Neuron (in vitro differentiated cells): ENCODE data around the gene OSER1.
"Not testable (repeated sequence)": the region's sequence is repeated elsewhere in the genome, so short reads cannot be mapped to it uniquely, and the experiment has no call there.

Experiments used
- H2AFZ ChIP-seq: one replicate; pipeline ENCODE4 v1.6.1; 2013; ENCODE audit warnings: low read depth, mild to moderate bottlenecking, inconsistent platforms, low read length, moderate library complexity
- H3K27me3 ChIP-seq: one replicate; pipeline ENCODE4 v1.6.1; 2013; ENCODE audit warnings: low read length; ENCODE audit not compliant: insufficient read depth
- H3K36me3 ChIP-seq: one replicate; pipeline ENCODE4 v1.6.1; 2013; ENCODE audit warnings: low read length; ENCODE audit not compliant: insufficient read depth
- H3K4me1 ChIP-seq: one replicate; pipeline ENCODE4 v1.6.1; 2013; ENCODE audit warnings: low read length; ENCODE audit not compliant: insufficient read depth
- H3K4me3 ChIP-seq: 2 replicates; pipeline ENCODE4 v1.5.1; 2013; ENCODE audit warnings: mild to moderate bottlenecking, low read length, moderate library complexity
- H3K9me3 ChIP-seq: one replicate; pipeline ENCODE4 v1.6.1; 2013; ENCODE audit warnings: low read length

The OSER1 gene

DNA sequence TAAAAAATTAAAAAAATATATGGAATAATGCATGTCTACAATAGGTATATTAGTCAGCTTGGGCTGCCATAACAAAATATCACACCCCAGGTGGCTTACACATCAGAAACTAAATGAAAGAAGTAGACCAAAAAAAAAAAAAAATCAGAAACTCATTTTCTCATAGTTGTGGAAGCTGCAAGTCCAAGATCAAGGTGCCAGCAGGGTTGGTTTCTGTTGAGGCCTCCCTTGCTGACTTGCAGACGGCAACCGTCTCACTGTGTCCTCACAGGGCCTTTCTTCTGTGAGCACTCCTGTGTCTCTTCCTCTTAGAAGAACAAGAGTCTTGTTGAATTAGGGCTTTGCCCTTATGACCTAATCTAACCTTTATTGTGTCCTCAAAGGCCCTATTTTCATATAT is 25.1 kb upstream of the OSER1 start:
- H2AFZ ChIP-seq = no peak overlapping the region
- H3K9me3 ChIP-seq = peaks cover 2% of the 10 kb centered on the region
- peaks cover 12% of the 10 kb centered on the region for H3K4me1 ChIP-seq
- H3K27me3 ChIP-seq = no peaks in the 10 kb centered on the region
- no peaks in the 10 kb centered on the region for H3K36me3 ChIP-seq
- H3K4me3 ChIP-seq = no peak overlapping the region

DNA sequence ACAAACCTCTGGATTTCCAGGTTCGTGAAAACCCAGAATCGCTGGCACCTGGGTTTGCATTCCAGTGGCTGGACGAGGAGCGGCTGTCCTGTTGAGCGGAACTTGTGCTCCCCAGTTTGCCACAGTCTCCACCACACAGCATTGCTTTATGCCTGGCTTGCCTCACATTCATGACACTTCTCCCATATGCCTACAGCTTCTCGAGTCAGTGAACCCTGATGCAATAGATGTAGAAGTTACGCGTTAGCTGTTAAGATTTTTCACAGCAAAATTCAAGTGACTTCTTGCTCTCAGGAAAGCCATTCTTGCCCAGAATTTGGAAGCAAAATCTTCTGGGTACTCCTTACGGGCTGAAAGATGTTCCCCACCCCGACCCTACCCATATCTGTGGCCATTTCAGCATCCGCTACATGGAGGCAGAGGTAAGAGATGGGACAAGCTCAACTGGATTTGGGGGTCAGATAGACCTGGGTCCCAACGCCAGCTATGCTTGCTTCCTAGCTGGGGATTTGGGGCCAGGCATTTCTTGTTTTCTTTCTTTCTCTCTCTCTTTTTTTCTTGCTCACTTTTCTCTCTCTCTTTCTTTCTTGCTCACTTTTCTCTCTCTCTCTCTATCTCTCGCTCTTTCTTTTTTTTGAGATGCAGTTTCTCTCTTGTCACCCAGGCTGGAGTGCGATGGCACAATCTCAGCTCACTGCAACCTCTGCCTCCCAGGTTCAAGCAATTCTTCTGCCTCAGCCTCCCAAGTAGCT is 24.2 kb upstream of the OSER1 start:
- H2AFZ ChIP-seq = no peak overlapping the region
- peaks cover 2% of the 10 kb centered on the region for H3K9me3 ChIP-seq
- H3K27me3 ChIP-seq = no peaks in the 10 kb centered on the region
- no peak overlapping the region for H3K4me3 ChIP-seq
- H3K36me3 ChIP-seq = no peaks in the 10 kb centered on the region
- H3K4me1 ChIP-seq = peaks cover 12% of the 10 kb centered on the region

DNA sequence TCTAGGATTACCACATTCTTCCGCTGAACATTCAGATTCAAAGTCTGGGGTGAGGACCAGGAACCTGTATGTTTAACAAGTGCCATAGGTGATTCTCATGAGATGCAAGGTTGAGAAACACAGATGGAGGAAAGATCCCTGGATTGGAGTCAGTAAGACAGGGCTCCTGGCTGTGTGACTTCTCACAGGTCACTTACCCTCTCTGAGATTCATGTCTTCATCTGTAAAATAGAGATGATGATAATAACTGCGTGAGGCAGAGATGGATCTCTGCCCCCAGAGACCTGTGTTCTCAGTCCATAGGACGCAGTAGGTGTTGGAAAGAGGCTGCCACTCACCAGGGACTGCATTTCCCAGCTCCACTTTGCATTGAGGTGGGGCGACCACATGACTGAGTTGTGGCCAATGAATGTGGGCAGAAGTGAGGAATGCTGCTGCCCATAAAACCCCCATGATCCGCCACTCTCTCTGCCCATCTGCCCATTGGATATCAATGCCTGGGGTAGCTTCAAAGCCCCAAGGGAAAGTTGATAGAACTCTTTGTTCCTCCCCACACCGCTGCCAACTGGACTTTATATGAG is 23.0 kb upstream of the OSER1 start:
- no peak overlapping the region for H3K4me3 ChIP-seq
- H3K4me1 ChIP-seq = peaks cover 12% of the 10 kb centered on the region
- no peaks in the 10 kb centered on the region for H3K27me3 ChIP-seq
- no peak overlapping the region for H2AFZ ChIP-seq
- H3K9me3 ChIP-seq = no peaks in the 10 kb centered on the region
- no peaks in the 10 kb centered on the region for H3K36me3 ChIP-seq

DNA sequence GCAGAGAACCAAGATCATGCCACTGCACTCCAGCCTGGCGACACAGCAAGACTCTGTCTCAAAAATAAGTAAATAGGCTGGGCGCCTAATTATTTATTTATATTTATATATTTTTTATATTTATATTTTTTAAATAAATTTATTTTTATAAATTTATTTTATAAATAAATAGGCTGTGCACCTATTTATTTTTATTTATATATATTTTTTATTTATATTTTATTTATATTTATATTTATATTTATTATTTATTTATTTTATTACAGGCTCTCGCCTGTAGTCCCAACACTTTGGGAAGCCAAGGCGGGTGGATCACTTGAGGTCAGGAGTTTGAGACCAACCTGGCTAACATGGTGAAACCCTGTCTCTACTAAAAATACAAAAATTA is 21.9 kb upstream of the OSER1 start:
- not testable (repeated sequence) for H3K4me3 ChIP-seq, H3K27me3 ChIP-seq, H3K36me3 ChIP-seq, H2AFZ ChIP-seq, H3K9me3 ChIP-seq
- H3K4me1 ChIP-seq = peaks cover 12% of the 10 kb centered on the region

DNA sequence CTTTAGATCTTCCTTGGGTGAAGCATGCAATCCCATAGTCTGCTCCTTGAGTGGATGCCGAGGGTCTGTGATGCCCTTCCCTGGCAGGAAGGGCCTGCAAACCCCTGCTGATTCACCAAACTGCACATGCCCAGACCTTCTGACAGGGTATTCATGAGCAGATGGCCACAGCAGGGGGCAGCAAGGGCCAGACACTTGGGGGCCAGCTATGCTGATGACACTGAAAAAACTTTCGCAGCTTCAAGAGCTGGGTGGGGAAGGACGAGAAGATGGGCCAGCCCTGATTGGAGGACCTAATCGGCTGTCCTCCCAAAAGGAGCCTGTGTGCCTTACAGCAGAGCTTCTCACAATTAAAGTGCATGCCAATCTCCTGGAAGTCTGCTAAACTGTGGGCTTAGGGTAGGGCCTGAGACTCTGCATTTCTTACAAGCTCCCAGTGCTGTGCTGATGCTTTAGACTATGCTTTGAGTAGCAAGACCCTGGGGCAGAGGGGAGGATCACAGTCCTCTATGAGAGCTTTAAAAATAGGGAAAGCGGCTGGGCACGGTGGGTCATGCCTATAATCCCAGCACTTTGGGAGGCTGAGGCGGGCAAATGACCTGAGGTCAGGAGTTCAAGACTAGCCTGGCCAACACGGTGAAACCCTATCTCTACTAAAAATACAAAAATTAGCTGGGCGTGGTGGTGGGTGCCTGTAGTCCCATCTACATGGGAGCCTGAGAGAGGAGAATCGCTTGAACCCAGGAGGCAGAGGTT is 21.3 kb upstream of the OSER1 start:
- H2AFZ ChIP-seq = no peak overlapping the region
- H3K4me1 ChIP-seq = peaks cover 12% of the 10 kb centered on the region
- no peaks in the 10 kb centered on the region for H3K27me3 ChIP-seq
- H3K36me3 ChIP-seq = no peaks in the 10 kb centered on the region
- H3K4me3 ChIP-seq = no peak overlapping the region
- H3K9me3 ChIP-seq = no peaks in the 10 kb centered on the region

DNA sequence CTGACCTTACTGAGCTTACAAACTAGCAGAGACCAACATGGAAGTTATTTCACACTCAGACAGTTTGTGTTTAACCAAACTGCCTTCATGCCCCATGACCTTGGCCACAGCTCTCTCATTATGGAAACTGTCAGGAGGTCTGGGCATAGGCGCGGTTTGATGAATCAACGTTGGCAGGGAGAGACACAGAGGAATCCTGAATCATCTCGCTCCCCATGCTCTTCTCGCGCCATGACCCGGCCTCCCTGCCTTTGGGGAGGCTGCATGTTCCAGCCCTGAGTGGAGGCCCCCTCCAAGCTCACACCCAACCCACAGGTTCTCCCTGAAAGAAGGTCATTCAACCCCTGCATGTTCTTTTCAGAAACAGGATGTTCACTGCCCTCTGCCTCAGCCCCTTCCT is 20.6 kb upstream of the OSER1 start:
- Histone ChIP-seq H2AFZ (no peak overlapping the region), H3K4me1 (peaks cover 12% of the 10 kb centered on the region), H3K36me3 (no peaks in the 10 kb centered on the region), H3K9me3 (no peaks in the 10 kb centered on the region), H3K4me3 (no peak overlapping the region), H3K27me3 (no peaks in the 10 kb centered on the region)

DNA sequence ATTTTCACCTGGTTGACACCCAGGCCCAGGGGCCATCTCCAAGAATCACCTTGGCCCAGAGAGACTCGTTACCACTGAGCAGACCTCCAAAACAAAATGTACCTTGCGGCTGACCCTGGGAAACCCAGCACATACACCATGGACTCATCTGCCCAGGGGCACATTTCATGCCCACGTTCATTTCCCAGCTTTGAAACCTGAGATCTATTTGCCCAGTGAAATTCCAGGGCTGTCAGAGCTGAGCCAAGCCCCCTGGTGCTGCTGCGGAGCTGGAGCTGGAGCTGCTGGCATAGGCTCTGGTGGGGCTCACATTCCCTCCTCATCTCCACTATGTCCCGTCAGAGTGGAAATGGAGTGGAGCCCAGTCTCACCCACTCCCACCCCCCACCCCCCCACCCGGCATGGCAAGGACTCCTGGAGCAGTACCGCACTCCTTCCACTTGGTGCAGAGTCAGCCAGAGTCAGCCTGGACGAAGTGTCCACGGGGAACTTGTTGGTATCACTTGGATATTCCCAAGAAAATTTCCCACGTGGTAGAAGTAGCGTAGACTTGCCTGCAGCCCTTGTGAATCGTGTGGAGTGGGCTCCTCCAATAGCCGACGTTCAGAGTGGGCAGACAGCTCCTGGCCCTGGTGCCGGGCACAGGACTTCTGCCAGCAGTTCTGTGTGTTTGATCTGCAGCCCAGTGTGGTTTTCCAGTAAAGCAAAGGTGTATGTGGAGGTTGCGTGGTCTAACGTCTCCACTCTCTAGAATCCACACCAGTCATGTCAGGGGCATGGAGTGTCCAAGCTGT is 18.1 kb upstream of the OSER1 start:
- Histone ChIP-seq H2AFZ (no peak overlapping the region), H3K4me1 (peaks cover 12% of the 10 kb centered on the region), H3K9me3 (no peaks in the 10 kb centered on the region), H3K27me3 (no peaks in the 10 kb centered on the region), H3K4me3 (no peak overlapping the region), H3K36me3 (no peaks in the 10 kb centered on the region)

DNA sequence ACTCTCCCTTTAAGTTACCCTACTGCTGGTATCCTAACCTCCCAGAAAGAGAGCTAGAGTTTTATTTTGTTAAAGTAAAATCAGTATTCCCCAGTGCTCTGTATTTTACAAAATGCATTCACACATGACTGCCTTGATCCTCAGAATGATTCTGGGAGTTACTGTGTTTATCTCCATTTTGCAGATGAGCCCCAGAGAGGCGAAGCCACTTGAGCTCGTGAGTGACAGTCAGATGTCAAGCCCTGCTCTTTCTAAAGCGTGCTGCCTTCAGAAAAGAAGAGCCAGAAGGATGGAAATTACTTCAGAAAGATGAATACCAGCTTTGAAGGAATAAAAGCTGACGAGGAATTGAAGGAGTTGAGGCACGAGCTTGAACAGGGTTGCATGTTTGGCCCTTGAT is 14.1 kb upstream of the OSER1 start:
- Histone ChIP-seq H3K9me3 (no peaks in the 10 kb centered on the region), H3K4me1 (no peaks in the 10 kb centered on the region), H3K36me3 (no peaks in the 10 kb centered on the region), H3K27me3 (no peaks in the 10 kb centered on the region), H3K4me3 (no peak overlapping the region), H2AFZ (no peak overlapping the region)

DNA sequence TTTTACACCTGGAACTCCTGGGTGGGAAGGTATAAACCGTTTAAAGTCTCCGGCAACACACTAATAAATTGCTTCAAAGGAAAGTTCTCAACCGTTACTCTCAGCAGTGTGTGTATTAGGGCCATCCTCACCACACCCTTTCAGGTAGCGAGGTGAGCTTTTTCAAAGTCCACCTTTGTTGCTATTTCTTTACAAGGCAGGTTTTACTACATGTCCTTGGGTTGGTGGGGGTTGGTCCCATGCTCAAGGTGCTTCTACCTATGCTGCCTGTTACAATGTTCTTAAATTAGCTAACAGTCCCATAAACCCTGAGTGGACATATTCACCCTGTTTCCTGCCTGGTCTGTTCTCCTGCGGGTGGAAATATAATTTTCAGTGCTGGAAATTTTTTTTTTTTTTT is 13.2 kb upstream of the OSER1 start:
- Histone ChIP-seq H3K27me3 (no peaks in the 10 kb centered on the region), H2AFZ (no peak overlapping the region), H3K9me3 (no peaks in the 10 kb centered on the region)

DNA sequence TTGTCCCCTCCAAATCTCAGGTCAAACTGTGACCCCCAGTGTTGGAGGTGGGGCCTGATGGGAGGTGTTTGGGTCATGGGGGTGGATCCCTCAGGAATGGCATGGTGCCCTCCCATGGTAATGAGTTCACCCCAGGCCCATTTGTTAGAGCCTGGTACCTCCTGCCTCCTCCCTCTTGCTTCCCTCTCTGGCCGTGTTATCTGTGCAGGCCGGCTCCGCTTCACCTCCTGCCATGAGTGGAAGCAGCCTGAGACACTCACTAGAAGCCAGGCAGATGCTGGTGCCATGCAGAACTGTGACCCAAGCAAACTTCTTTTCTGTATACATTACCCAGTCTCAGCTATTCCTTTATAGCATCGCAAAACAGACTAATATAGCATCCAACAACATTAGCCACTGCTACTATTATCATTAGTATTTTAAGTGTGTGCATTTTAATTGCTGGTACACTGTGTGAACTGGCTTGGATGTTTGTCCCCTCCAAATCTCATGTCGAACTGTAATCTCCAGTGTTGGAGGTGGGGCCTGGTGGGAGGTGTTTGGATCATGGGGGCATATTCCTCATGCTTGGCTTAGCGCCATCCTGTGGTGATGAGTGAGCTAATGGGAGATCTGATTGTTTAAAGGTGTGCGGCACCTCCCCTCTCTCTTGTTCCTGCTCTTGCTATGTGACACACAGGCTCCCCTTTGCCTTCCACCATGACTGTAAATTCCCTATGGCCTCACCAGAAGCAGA is 12.2 kb upstream of the OSER1 start:
- Histone ChIP-seq H2AFZ (no peak overlapping the region), H3K27me3 (no peaks in the 10 kb centered on the region), H3K9me3 (no peaks in the 10 kb centered on the region), H3K4me1 (no peaks in the 10 kb centered on the region), H3K36me3 (no peaks in the 10 kb centered on the region), H3K4me3 (no peak overlapping the region)

More for the DNA sequence above, 13.2 kb upstream of the OSER1 start:
- Histone ChIP-seq H3K36me3 (no peaks in the 10 kb centered on the region), H3K4me1 (no peaks in the 10 kb centered on the region), H3K4me3 (no peak overlapping the region)

DNA sequence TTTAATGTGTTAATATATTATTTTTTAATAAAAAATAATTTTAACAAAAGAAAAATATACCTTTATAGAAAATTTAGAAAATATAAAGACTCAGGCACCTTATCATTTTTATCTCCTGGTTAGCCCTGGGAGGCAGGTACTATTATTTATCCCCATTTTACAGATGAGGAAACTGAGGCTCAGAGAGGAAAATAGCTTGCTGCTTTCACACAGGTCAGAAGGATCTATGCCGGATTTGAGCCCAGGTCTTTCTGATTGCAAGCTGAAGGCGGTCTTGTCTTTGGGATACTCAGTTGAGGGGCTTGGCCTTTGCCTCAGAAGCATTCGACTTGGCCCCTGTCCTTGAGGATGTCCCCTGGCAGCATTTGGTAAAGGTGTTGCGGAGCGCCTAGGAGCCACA is 11.5 kb upstream of the OSER1 start:
- no peaks in the 10 kb centered on the region for H3K4me1 ChIP-seq
- H2AFZ ChIP-seq = no peak overlapping the region
- no peaks in the 10 kb centered on the region for H3K27me3 ChIP-seq
- H3K4me3 ChIP-seq = no peak overlapping the region
- H3K36me3 ChIP-seq = no peaks in the 10 kb centered on the region
- H3K9me3 ChIP-seq = no peaks in the 10 kb centered on the region

DNA sequence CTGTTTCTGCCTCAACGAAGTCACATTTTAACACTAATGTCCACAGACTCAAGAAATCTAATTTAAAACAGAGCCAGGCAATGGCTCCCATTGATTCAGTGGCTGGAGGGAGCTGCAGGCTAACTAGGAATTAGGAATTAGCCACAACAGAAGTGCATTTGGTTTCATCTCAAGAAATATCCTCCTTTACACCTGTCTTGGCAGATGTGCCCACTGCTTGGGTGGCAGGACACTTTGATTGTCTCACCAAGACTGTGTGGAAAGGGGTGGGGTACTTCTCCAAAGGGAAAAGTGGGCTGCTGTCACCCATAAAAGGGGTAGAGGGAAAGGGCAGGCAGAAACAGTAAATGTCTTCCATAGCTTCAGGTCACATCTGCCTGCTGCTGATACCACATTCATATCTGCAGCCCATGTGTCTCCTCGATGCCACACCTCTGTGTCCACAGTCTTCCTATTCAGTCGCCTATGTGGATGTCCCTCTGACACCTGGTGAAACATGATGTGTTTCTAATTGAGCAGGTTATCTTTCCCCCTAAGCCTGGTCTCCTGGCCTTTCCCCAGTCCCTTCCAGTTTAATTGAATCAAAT is 10.9 kb upstream of the OSER1 start:
- no peaks in the 10 kb centered on the region for H3K9me3 ChIP-seq
- no peaks in the 10 kb centered on the region for H3K36me3 ChIP-seq
- no peak overlapping the region for H3K4me3 ChIP-seq
- no peak overlapping the region for H2AFZ ChIP-seq
- no peaks in the 10 kb centered on the region for H3K4me1 ChIP-seq
- H3K27me3 ChIP-seq = no peaks in the 10 kb centered on the region
